ENCODE results near the gene TRIM37.

The TRIM37 gene

DNA sequence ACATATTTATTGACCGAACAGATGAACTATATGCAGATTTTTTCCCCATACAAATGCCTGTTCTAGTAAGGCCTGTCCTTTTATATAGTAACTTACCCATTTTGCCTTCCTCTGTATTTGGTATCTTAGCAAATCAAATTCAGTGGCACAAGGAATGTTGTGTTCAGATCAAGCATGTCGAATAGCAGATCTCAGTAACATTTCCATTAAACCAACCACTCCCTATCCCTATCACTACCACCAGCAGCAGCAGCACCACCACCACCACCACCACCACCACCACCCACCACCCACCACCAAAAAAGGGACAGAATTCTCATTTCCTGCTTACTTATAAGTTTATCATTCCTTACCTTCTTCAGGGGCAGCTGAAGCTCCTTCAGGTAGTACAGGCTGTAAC, 94.7 kb downstream of the TRIM37 start:
- ChIA-PET POLR2A (no interaction called here), CTCF (interaction anchor here (1.3 kb wide), 1 partner anchor 32 kb away, joined by 3 read pairs; no protein-coding TSS in a partner anchor)
- TF ChIP-seq, protein P1, sequence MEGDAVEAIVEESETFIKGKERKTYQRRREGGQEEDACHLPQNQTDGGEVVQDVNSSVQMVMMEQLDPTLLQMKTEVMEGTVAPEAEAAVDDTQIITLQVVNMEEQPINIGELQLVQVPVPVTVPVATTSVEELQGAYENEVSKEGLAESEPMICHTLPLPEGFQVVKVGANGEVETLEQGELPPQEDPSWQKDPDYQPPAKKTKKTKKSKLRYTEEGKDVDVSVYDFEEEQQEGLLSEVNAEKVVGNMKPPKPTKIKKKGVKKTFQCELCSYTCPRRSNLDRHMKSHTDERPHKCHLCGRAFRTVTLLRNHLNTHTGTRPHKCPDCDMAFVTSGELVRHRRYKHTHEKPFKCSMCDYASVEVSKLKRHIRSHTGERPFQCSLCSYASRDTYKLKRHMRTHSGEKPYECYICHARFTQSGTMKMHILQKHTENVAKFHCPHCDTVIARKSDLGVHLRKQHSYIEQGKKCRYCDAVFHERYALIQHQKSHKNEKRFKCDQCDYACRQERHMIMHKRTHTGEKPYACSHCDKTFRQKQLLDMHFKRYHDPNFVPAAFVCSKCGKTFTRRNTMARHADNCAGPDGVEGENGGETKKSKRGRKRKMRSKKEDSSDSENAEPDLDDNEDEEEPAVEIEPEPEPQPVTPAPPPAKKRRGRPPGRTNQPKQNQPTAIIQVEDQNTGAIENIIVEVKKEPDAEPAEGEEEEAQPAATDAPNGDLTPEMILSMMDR (IDR thresholded peaks at IDR 0.05; ENCODE audit: control extremely low read depth, extremely low read depth, low read depth, missing control alignments): no peak
- no peak for DNase-seq (ENCODE audit: extremely low spot score)

DNA sequence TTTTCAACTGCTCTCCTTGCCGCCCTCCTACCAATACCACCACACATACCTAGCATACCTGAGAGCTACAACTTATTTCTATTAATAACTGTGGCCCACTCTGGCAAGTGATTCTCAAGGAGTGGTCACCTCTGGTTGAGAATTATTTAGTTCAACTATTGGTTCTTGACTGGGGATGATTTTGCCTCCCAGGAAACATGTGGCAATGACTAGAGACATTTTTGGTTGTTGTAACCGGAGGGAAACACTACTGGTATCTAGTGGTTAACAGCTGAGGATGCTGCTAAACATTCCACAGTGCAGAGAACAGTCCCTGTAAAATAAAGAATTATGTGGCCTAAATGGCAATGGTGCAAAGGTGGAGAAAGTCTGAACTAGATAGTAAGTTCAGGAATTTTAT, 96.7 kb downstream of the TRIM37 start:
- TF ChIP-seq, protein P1 (IDR thresholded peaks at IDR 0.05; ENCODE audit: control extremely low read depth, extremely low read depth, low read depth, missing control alignments): no peak
- ChIA-PET POLR2A (interaction anchor here (0.6 kb wide), 1 partner anchor 57 kb away, joined by 3 read pairs; no protein-coding TSS in a partner anchor), CTCF (interaction anchor here (0.9 to 9.7 kb wide), 7 partner anchors 32 to 697 kb away, joined by 3 to 78 read pairs (median 3); no protein-coding TSS in a partner anchor)
- DNase-seq (ENCODE audit: extremely low spot score): no peak

DNA sequence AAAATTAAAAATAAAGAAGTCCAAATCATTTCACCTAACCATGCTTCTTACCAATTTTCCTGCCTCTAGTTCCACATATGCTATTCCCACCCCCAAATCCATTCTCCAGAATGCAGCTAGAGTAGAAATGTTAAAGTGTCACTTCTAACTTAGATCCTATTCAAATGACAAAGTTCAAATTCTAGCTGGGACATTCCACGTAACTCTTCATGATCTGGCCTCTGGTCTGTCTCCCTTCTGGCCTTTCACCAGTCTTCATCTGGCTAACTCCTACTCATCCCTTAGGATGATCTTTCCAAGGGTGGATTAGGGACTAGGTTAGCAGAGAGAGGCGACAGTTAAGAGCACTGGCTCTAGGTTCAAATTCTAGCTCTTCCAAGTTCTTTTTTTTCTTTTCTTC, 97.9 kb downstream of the TRIM37 start:
- ChIA-PET POLR2A (interaction anchor here (1.0 kb wide), 1 partner anchor 351 kb away, joined by 5 read pairs; no protein-coding TSS in a partner anchor), CTCF (interaction anchor here (1.0 to 9.7 kb wide), 4 partner anchors 297 to 490 kb away, joined by 3 to 78 read pairs (median 5); no protein-coding TSS in a partner anchor)
- TF ChIP-seq, protein P1 (IDR thresholded peaks at IDR 0.05; ENCODE audit: control extremely low read depth, extremely low read depth, low read depth, missing control alignments): no peak
- no peak for DNase-seq (ENCODE audit: extremely low spot score)

DNA sequence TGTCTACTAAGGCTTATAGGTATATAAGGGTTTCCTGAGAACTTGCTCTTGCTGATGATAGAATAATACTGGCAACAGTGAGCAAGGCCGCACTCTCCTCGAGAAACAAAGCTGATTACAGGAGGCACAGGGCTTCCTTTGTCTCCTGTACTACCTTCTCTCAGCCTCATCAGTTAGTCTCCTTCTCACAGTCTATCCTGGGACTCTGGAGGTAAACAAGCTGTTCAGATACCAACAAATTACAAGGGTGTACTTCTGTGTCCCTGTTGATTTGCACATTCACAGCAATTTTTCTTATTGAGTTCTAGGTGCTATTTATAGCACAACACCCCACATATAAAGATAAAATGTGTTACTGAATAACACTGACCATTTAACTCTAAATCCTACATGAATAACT, 98.7 kb downstream of the TRIM37 start:
- POLR2A ChIA-PET: interaction anchor here (1.0 kb wide), 1 partner anchor 350 kb away, joined by 5 read pairs; no protein-coding TSS in a partner anchor

DNA sequence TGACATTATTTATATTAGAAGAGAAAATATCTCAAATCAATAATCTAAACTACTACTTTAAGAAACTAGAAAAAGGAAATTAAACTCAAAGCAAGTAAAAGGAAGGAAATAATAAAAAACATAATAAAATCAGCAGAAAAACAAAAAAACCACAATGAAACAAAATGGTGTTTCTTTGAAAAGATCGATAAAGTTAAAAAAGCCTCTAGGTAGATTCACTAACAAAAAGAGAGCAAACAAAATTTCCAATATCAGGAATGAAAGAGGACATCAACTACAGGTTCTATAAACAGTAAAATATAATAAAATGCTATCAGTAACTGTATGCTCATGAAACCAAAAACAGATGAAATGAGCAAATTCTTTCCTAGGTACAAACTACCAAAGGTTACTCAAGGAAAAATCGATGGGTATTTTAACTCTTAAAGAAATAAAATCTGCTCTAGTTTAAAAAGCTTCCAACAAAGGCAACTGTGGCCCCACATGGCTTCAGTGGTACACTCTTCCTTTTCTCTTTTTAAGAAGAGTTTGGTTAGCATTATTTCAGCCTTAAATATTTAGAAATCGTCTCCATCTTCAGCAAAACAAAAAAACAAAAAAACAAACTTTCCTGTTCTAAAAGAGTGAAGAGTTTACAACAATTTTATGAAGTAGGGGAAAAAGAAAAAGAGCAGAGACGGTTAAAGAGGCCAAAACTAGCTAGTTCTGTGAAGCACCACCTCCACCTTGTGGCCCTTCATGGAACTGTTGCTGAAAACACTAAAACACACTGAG, 102.2 kb downstream of the TRIM37 start:
- POLR2A ChIA-PET: interaction anchor here (1.2 to 2.3 kb wide), 4 partner anchors 345 to 374 kb away, joined by 4 to 11 read pairs (median 4); no protein-coding TSS in a partner anchor
- CTCF ChIA-PET: interaction anchor here (0.6 to 9.7 kb wide), 35 partner anchors 9 to 491 kb away, joined by 3 to 78 read pairs (median 4); partner anchors contain the start of gene PPM1E
- TF ChIP-seq, protein P1 (IDR thresholded peaks at IDR 0.05; ENCODE audit: control extremely low read depth, extremely low read depth, low read depth, missing control alignments): peak; percentile 88
- peak; percentile 57 for DNase-seq (ENCODE audit: extremely low spot score)

More for the DNA sequence above, 98.7 kb downstream of the TRIM37 start:
- CTCF ChIA-PET: interaction anchor here (1.0 to 9.7 kb wide), 3 partner anchors 297 to 490 kb away, joined by 4 to 78 read pairs (median 6); no protein-coding TSS in a partner anchor
- no peak for DNase-seq (ENCODE audit: extremely low spot score)
- TF ChIP-seq, protein P1 (IDR thresholded peaks at IDR 0.05; ENCODE audit: control extremely low read depth, extremely low read depth, low read depth, missing control alignments): no peak

DNA sequence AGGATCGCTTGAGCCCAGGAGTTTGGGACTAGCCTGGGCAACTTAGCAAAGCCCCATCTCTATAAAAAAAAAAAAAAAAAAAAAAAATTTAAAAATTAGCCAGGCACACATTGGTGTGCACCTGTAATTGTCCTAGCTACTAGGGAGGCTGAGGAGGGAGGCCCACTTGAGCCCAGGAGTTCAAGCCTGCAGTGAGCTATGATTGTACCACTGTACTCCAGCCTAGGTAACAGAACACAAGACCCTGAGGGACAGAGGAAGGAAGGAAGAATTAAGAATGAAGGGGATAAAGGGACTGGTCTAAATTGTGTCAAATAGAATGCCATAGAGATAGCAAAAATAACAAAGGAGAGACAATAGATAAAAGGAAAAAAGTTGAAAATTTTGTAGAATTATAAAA, 102.8 kb downstream of the TRIM37 start:
- DNase-seq (ENCODE audit: extremely low spot score): no peak
- POLR2A ChIA-PET: interaction anchor here (0.7 to 2.3 kb wide), 3 partner anchors 39 to 346 kb away, joined by 4 to 11 read pairs (median 5); no protein-coding TSS in a partner anchor
- TF ChIP-seq, protein P1 (IDR thresholded peaks at IDR 0.05; ENCODE audit: control extremely low read depth, extremely low read depth, low read depth, missing control alignments): no peak

More for the DNA sequence above, 102.8 kb downstream of the TRIM37 start:
- CTCF ChIA-PET: interaction anchor here (1.0 to 9.7 kb wide), 11 partner anchors 9 to 485 kb away, joined by 3 to 78 read pairs (median 8); partner anchors contain the start of gene PPM1E

Data from GM10248 (cell line).